GM12874 (cell line): Measurements from ENCODE around the gene PROZ.

ENCODE experiments used
- TF ChIP-seq, protein P1 (sequence below): IDR thresholded peaks from 2 replicates; pipeline ENCODE4 v1.5.1; 2011; ENCODE audit warnings: low read depth, mild to moderate bottlenecking, control low read depth, low read length, moderate library complexity; ENCODE audit not compliant: insufficient read depth

PROZ gene

DNA sequence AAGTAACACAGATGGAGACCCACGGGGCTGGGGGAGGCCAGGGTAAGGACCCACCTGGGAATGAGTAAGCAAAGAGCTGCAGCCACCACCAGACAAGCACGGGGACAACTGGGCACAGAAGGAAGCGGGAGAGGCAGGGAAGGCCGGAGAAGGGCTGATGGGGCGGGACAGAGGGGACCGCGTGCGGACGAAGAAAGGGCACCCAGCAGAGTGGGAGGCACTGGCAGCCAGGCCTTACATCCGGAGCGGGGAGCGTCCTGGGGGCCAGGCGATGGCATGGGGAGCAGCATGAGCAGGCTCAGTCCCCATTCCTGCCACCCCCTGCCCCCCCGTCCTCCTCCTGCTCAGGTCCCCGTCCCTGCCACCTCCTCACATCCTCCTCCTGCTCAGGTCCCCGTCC, 3.0 kb downstream of the PROZ start:
- TF ChIP-seq, protein P1, sequence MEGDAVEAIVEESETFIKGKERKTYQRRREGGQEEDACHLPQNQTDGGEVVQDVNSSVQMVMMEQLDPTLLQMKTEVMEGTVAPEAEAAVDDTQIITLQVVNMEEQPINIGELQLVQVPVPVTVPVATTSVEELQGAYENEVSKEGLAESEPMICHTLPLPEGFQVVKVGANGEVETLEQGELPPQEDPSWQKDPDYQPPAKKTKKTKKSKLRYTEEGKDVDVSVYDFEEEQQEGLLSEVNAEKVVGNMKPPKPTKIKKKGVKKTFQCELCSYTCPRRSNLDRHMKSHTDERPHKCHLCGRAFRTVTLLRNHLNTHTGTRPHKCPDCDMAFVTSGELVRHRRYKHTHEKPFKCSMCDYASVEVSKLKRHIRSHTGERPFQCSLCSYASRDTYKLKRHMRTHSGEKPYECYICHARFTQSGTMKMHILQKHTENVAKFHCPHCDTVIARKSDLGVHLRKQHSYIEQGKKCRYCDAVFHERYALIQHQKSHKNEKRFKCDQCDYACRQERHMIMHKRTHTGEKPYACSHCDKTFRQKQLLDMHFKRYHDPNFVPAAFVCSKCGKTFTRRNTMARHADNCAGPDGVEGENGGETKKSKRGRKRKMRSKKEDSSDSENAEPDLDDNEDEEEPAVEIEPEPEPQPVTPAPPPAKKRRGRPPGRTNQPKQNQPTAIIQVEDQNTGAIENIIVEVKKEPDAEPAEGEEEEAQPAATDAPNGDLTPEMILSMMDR = no peak

DNA sequence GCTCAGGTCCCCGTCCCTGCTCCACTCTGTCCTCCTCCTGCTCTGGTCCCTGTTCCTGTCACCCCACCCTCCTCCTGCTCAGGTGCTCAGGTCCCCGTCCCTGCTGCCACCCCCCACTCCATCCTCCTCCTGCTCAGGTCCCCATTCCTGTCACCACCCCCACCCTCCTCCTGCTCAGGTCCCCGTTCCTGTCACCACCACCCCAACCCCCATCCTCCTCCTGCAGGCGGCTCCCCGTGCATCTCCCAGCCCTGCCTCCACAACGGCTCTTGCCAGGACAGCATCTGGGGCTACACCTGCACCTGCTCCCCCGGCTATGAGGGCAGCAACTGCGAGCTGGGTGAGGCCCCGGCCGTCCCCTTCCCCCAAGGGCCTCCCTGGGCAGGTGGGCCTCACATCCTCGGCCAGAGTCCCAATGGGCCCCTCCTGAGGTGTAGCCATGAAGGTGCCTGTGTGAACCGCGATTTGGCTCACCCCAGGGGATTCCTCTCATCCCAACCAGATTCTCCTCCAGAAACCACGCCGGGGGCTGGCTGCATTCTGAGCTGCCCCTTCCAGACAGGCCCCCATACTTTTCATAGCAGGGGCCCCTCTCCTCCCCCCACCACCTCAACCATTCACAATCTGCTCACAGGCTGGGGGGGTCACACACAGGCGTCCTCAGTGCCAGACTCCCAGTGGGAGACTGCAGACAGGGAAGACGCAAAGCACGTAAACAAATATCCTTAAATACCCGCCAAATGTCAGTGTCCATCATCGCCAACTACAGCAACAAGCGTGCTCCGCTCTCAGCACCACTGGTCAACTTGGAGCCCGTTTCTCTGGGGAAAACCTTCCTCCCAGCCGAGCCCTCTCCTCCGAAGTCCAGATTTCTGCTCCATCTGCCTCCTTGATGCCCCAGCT, 4.6 kb downstream of the PROZ start:
- TF ChIP-seq, protein P1 = no peak

DNA sequence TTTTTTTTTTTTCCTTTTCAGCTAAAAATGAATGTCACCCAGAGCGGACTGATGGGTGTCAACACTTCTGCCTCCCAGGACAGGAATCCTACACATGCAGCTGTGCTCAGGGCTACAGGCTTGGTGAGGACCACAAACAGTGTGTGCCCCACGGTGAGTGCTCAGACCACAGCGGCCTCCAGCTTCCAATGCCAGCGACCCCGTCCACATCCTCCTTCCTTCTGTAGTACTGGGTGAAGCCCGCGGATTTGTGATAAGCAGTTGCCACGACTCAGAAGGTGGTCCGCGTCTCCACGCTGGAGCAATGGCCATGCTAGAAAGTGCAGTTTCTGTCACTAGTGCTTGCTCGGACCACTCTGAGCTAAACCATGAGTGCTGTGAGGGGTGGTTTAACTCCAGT, 6.0 kb downstream of the PROZ start:
- TF ChIP-seq, protein P1 = no peak

DNA sequence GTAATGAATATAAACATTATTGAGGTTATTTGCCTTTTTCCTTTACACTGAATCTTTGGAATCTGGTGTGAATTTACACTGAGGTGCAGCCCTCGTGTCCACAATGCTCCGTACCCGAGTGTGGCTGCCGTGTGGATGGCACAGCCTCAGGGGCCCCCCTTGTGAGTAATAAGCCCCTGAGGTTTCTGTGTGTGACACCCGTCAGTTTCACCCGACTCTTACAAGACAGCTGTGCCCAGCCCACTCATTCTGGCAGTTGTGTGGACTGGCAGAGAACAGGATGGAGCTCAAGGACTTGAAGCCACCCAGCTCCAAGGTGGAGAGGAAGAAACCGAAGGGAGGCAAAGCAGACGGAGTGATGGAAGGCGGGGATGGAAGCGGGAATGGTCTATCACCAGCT, 7.8 kb downstream of the PROZ start:
- TF ChIP-seq, protein P1 = no peak

DNA sequence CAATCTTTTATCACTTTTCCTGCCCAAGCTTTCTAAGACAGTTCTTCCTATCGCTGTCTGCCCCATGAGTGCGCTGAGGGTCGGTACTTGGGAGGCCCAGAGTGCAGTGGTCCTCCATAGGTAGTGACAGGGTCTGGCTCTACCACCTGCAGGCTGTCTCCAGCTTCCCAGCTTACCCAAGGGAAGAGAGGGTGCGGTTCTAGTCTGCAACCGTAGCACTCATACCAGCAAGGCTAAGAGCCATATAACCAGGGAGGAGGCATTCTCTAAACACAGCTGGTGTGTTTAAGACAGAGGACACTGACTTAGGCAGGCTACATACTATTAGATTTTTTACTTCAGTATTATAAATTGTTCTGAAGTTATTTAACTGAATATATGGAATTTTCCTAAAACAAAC, 8.2 kb downstream of the PROZ start:
- TF ChIP-seq, protein P1 = no peak

DNA sequence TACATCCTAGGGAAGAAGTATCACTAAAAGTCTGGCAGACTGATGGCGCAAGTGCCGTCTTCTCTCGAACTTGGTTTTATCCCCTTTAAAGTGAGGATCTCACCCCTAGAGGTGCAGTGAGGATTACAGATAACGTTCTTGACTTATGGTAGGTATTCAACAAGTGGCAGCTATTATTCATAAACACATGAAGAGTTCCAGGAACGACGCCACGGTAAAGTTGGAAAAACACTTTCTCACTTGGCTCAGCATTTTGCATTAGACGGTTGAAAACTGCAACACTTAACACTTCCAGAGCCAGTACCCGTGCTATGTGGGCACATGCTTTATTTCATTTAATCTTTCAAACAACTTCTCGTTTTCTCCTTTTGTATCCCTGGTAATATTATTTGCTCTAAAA, 8.7 kb downstream of the PROZ start:
- TF ChIP-seq, protein P1 = no peak

DNA sequence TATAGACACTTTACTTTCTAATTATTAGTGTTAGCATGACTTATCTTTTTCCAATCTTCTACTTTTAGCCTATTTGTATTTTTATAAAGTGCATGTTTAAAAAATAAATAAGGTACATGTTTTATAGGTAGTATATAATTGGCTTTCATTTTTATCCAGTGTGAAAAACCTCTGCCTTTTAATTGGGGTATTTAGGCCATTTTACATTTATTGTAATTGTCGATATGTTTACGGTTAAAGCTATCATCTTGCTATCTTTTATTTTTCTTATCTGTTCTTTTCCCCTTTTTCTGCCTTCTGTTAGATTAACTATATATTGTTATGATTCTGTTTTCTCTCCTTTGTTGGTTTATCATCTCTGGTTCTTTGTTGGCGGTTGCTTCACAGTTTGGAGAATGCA, 9.1 kb downstream of the PROZ start:
- TF ChIP-seq, protein P1 = no peak
